Eye (tissue), 1 donor: Measurements from ENCODE around the gene PTPN12.
A peak's percentile ranks its signal among the peaks of the same experiment; 100 is the strongest.
"Not testable (repeated sequence)": the region's sequence is repeated elsewhere in the genome, so short reads cannot be mapped to it uniquely, and the experiment has no call there.

ENCODE experiments used
- DNase-seq: peaks from one replicate; pipeline ENCODE4 v3.0.0-alpha.2; 2015

The PTPN12 gene

DNA sequence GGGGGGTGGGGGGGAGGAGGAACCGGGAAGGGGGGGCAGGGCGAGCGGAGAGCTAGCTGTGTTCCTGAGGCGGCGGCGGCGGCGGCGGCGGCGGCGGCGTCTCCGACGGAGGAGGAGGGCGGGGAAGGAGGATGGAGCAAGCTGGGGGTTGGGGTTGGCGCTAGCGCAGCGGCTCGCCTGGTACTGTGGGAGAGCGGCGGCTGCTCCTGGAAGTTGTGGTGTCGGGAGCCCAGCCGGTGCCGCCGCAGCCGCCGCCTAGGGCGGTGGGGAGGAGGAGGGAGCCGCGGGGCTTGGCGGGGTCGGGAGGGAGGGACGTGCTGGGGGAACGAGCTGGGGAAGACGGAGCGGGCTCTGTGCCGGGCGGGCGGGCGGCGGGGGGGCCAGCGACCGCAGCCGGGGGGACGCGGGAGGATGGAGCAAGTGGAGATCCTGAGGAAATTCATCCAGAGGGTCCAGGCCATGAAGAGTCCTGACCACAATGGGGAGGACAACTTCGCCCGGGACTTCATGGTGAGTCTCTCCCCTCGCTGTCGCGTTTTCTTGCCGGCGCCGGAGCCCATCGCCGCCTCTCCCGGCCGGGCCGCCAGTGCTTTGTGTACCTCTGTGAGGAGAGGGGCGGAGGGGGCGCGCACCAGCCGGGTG, at the start of gene PTPN12:
Gene PTPN12 (plus strand): TSS at position 160 of the 642 bp plus-strand sequence. CDS start 252 bp downstream, at position 412.
- DNase-seq = no peak

DNA sequence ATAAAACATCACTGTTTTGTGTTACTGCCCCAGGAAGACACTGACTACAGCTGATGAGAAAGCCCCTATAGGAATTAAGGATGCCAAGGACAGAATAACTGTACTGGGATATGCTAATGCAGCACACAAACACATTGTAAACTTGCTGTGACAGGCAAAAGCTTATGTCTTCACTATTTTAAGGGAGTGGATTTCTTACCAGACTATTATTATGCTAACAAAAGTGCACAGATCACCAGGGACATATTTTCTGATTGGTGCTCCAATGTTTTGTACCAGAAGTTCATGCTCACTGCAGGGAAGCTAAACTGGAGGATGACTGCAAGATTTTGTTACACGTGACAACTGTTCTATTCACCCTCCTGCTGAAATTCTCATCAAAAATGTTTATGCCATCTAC, 48.1 kb upstream of the PTPN12 start:
- no peak for DNase-seq

DNA sequence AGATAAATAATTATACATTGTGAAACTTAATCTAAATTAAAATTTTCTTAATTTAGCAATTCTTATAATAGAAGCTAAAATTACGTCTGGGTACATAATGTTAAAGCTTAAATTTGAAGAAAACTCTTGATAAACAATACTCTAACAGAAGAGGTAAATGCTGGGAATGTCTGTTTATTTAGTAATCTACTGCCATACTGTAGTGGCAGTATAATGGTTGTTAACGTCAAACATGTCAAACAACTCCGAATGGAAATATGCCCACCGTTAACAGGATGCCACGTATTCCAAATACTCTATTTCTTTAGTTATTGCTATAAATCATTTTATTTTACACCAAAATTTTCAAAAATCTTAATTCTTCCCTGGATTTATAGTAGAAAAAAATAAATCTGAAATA, 40.0 kb upstream of the PTPN12 start:
- no peak for DNase-seq

DNA sequence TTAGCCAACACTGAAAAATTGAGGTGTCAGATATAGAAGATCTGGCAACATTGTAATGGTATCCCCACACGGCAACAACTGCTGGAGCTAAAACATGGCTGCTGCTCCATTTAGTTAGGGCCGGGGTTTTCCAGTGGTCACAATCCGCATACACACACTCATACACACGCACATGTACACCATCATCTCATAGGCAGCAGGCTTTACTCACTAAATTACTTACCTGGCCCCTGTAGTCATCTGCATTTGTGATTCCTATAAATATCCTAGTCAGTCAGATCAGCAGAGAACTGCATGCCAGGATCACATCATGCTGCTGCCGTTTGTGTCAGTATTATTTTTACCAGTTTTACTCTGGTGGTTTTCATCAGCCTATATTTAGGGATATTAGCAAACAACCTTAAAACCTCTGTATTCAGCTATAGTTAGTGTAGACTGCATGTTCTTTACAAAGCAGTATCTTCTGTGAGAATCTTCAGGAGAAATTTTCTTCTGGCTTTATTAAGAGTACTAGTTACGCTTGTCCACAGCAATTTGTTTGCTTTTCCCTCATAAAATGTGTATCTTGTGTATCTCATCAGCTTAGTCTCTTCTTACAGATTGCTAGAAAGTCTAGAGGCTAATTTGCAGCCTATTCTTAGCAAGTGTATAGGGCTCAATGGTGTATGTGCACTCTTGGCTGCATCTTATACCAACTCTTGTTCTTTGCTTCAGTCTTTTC, 38.3 kb upstream of the PTPN12 start:
- no peak for DNase-seq

DNA sequence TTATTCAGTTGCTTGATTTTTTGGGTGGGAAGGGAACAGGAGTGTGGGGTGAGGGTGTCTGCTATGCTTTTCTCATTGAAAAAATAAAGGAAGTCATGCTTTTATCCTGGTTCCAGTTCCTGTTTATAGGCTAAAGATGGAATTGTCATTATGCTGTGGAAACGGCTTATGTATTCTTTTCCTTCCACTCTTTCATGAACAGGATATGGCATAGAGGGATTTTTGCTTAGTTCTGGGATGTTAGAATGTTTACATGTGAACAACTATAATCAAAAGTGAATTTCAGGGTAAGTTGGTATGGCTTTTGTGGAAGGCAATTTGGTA, 35.9 kb upstream of the PTPN12 start:
- no peak for DNase-seq

DNA sequence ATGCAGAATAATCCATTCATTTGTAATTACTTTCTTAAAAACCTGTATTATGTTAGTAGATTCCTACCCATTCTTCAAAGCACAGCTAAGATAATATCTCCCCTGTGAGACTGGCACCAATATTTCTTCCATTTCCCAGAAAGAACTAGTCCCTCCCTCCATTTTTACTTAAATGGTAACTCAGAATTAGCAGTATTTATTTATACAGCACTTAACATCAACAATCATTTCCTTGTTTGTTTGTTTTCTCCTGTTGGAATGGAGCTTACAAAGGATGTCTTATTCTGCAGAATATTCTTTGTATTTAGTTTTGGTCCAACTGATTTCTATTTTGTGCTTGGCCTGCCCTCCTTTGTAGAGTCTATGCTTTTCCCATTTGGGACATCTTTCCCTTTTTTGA, 32.1 kb upstream of the PTPN12 start:
- DNase-seq = no peak

DNA sequence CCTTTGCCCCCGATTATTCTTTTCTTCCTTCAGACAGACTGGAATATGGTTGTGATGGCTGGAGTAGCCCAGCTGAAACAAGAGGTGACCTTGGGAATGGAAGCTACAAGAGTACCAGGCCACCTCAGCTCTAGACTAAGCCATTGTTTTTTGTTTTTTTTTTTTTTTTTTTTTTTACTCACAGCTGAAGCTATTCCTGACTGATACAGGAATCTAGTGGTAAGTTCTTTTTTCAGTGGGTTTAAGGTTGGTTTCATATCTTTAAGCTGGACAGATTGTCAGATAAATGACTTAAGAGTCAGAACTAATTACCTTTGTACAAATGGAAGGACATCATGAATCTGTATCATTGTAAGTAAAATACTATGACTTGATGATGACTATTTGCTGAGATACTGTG, 30.2 kb upstream of the PTPN12 start:
- DNase-seq = no peak

DNA sequence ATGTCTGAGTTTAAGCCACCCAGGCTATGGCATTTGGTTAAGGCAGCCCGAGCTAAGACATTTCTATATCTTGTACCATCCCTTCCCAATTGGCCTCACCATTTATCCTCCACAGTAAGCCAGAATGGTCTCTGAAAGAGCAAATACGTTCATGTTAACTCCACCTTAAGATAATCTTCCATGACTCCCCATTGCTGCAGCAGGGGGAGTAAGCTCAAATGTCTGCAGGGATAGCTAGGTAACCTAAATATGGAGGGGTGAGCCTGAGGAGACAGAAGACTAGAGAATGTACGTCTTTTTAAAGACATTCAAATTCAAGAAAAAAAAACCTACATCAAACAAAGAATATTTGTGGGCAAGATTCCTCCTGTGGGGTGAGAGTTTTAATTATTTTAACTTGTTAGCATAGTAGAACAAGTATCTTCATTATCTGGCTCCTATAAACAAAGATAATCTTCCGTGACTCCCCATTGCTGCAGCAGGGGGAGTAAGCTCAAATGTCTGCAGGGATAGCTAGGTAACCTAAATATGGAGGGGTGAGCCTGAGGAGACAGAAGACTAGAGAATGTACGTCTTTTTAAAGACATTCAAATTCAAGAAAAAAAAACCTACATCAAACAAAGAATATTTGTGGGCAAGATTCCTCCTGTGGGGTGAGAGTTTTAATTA, 24.0 kb upstream of the PTPN12 start:
- not testable (repeated sequence) for DNase-seq

DNA sequence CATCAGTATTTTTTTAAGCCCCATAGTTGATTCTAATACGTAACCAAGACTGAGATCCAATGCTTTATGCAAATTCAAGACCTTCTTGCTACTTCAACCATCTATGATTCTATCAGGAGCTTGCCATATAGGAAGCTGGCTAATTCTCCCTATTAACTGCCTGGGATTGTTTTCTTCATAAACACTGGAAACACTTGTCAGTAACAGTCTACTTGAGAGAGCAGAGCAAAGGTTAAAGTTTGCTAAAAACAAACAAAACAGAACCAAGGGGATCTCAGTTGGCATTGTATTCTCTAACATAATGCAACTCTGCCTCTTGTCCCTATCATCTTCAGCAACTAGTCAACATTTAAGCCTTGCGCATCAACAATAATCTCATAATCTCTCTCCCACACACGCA, 21.0 kb upstream of the PTPN12 start:
- DNase-seq = no peak

DNA sequence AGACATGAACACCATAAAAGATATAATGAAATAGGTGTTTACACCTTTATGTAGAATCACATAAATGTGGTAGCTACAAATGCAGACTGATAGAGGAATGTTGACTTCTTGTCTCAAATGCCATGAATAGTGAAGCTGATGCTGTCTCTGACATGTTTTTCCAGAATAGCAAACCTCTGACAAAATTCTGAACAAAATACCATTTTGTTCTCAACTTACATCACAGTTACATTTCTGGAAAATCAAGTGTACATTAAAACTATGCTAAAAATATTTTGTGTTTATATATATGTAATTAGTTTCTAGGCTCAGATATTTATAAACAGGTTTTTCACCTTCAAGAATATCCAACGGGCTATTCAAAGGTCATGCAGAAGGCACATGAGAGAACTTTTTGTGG, 16.8 kb upstream of the PTPN12 start:
- DNase-seq = no peak

DNA sequence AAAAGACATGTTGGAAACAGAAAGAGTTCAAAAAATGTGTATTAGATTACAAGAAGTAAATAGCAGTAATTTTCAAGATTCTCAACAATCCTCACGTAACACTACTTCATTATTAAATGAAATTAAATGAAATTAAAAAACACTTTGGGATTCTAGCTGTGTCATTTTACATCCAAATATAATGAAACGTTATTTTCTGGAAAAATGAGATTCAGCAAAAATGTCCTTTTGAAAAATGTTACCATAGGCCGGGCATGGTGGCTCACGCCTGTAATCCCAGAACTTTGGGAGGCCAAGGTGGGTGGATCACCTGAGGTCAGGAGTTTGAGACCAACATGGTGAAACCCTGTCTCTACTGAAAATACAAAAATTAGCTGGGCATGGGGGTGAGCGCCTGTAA, 15.6 kb upstream of the PTPN12 start:
- not testable (repeated sequence) for DNase-seq

DNA sequence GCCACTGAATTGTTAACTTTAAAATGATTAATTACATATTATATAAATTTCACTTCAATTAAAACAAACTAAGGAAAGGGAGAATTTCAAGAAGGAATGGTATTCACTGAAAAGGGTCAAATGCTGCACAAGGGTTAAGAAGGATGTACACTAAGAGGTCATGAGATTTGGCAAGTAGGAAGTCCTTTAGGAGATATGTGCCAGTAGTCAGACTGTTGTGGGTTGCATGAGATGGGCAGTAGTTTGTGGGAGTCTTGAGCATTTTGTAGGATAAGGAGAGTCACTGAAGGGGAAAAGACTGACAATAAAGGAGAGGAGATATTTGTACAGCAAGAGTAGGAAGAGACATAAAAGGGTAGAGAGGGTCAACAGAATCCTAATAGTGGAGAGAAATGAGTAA, 12.4 kb upstream of the PTPN12 start:
- DNase-seq = no peak

DNA sequence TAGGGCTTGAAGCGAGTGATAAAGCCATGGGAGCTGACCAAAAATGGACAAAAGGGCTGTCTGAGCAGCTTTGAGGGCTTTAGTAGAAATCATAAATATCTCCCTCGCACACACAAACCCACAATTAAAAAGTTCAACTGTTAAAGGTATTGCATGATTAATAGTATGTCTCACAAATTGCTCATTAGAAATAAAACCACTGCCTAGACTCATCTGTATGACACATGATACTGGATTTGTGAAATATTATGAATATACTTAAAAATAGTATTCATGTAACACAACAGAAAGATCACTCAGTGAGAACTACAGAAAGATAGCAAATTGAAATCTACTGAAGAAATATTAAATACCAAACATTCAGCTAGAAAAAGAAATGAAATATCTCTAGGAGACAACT, 11.9 kb upstream of the PTPN12 start:
- no peak for DNase-seq

DNA sequence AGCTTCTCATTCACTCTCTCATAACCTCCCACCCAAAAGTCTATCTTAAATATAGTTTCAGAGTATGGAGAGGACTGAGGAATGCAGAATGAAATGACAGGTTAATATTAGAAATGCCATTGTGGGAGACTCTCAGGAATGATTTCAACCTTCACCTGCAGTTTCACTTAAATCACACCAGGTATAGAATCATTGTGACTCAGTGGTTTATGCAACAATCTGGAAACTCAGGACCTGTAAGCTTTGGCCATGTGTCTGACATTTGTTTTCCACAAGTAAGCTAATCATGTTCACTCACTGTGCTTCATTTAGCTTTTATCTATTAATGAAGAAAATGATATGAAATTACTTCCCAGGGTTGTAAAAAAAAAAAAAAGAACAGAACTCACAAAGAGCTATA, 8.7 kb upstream of the PTPN12 start:
- DNase-seq = no peak

DNA sequence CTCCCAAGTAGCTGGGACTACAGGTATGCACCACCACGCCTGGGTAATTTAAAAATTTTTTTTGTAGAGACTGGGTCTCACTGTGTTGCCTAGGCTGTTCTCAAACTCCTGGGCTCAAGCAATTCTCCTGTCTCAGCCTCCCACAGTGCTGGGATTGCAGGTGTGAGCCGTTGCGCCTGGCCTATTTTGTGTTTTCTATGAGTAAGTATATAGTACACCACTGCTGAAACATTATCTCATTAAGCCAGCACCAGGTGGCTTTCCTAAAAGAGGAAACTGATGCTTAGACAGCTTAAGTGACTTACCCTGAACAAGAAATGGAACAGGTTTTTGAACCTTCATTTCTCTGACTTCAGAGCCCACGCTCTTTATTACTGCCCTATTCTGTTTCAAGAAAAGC, 7.8 kb upstream of the PTPN12 start:
- no peak for DNase-seq

DNA sequence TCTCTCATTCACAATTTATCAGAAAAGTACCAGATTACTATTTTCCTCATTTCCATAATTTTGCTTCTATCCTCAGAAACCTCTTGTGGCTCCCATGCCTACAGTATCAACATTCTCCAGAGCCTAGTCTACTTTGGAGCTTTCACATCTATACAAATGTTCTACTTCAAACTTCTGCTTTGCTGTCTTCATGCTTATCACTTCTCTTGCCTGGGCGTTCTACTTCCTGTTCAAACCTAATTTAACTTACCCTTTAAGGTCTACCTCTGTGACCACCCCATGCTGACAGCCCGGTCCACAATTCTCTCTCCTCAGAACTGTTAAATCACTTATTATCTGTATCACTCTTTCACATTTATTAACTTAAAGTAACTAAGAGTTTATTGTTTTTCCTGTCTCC, 6.1 kb upstream of the PTPN12 start:
- no peak for DNase-seq

DNA sequence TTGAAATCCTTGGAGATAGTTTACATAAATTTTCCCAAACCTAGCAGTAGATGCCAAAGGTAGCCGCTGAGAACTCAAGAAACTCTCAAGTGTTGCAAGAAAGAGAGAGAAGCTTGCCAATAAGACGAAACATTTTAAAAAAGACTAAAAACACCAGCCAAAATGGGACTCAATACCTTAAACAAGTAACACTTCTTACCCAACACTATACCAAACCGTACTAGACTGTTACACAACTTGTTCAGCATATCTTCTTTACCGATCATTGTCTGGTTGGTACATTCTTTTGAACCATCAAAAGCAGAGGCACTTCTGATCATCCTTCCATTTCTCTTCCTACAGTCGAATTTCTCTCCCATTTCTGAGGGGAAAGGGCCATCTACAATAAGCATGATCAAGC, 4.8 kb upstream of the PTPN12 start:
- DNase-seq = no peak

DNA sequence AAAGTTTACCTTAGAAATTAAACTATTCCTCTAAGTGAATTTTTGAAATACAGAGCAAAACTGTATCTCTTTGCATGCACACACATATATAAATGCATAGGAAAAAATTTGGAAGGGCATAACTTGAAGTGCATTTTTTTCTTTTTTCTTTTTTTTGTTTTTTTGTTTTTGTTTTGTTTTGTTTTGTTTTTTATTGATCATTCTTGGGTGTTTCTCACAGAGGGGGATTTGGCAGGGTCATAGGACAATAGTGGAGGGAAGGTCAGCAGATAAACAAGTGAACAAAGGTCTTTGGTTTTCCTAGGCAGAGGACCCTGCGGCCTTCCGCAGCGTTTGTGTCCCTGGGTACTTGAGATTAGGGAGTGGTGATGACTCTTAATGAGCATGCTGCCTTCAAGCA, 4.4 kb upstream of the PTPN12 start:
- not testable (repeated sequence) for DNase-seq

DNA sequence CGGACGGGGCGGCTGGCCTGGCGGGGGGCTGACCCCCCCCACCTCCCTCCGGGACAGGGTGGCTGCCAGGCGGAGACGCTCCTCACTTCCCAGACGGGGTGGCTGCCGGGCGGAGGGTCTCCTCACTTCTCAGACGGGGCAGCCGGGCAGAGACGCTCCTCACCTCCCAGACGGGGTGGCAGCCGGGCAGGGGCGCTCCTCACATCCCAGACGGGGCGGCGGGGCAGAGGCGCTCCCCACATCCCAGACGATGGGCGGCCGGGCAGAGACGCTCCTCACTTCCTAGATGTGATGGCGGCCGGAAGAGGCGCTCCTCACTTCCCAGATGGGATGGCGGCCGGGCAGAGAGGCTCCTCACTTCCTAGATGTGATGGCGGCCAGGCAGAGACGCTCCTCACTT, 3.0 kb upstream of the PTPN12 start:
- DNase-seq = not testable (repeated sequence)

DNA sequence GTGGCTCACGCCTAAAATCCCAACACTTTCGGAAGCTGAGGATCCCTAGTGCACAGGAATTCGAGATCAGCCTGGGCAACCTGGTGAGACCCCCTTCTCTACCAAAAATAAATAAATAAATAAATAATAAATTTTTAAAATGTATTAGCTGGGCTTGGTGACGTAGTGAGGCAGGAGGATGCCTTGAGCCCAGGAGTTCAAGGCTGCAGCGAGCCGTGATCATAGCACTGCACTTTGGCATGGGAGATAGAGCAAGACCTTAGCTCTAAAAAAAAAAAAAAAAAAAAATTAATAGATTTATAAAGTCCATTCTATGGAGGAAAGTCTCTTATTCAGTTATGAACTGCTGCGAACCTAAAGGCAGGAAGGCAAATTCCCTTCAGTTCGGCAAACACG, 1.1 kb upstream of the PTPN12 start:
- DNase-seq = no peak

DNA sequence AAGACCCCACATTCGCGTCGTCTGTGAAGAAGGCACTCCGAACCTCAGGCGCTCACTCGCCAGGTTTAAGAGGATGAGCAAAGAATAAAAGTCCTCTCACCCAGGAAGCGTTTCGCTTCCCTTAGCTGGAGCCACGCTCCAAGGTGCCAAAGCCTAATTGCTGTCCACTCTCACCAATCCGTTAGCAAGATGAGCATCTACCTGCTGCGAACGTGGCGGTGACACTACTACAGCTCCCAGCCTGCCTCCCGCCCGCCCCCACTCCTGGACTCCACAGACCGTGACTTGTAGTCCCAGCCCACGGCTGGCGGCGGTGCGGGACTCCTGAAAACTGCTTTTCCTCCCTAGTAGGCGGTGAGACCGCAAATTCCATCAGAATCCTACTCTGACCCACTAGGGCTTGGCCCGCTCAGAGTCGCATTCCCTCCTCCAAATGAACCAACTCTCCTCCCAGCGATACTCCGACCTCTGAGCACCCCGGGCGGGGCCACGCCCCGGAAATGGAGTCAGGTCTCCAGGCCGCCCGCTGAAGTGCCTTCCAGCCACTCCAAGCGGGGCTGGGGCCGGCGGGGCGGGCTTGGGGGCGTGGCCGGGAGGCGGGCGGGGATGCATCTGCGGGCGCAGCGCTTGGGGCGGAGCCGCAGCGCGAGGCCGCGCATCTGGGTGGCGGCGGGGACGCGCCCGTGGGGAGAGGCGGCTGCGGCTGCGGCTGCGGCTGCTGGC, 521 bp upstream of the PTPN12 start:
- peak; percentile 98 for DNase-seq

DNA sequence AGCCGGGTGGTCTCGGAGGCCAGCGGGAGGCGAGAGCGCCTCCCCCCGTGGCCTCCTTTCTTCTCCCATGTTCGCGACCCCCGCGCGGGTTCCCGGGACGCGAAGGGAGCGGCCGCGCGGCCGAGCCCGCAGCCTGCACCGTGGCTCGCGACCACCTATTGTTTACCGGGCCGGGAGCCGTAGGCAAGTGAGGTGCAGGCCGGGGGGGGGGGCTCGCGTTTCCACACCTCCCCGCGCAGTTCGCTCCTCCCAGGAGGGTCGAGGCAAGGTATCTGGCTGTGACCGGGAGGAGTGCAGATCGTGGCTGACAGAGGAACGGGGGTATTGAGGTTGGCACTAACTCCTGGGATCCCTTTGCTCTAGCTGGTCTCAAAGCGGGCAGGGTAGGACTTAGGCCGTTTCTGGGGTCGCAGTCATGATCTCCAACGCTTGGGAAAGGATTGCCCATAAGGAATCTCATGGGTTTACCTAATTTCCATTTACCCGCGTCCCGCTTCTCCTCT, 734 bp downstream of the PTPN12 start:
- DNase-seq = peak; percentile 83
